ENCODE results near the gene ZNF365.

GRCh38 chr10:62413048-62413447, 38.9 kb downstream of the ZNF365 start:
- TF ChIP-seq CTCF (IDR thresholded peaks at IDR 0.05) (no peak), POLR2A (IDR thresholded peaks at IDR 0.05) (no peak)

All from uterus (tissue), 2 donors.